GM19467 (cell line): ENCODE measurements around the gene SLC66A1.
"Not testable (repeated sequence)": the region's sequence is repeated elsewhere in the genome, so short reads cannot be mapped to it uniquely, and the experiment has no call there.

ENCODE experiments used
- ATAC-seq: cut with Tn5 transposase; IDR thresholded peaks from one replicate; pipeline ENCODE4 v1.9.1; 2021; ENCODE audit warnings: mild to moderate bottlenecking, moderate library complexity; ENCODE audit not compliant: unreplicated experiment

SLC66A1 gene

GRCh38 chr1:19304081-19304480 is 8.0 kb upstream of the SLC66A1 start:
- not testable (repeated sequence) for ATAC-seq

GRCh38 chr1:19305880-19306279 is 6.2 kb upstream of the SLC66A1 start:
- no peak for ATAC-seq

- no peak for ATAC-seq
Observed at GRCh38 chr1:19306941-19307340, 5.2 kb upstream of the SLC66A1 start.

- ATAC-seq, result no peak
Observed at GRCh38 chr1:19307794-19308508, 4.2 kb upstream of the SLC66A1 start.

- no peak for ATAC-seq
Observed at GRCh38 chr1:19308509-19308907, 3.6 kb upstream of the SLC66A1 start.

GRCh38 chr1:19309123-19309813 is 2.9 kb upstream of the SLC66A1 start:
- no peak for ATAC-seq

GRCh38 chr1:19310061-19310460 is 2.1 kb upstream of the SLC66A1 start:
- no peak for ATAC-seq

GRCh38 chr1:19310720-19311502 is 1.2 kb upstream of the SLC66A1 start:
- ATAC-seq, result no peak

- no peak for ATAC-seq
Observed at GRCh38 chr1:19311503-19311930, 609 bp upstream of the SLC66A1 start.

GRCh38 chr1:19312782-19313635 is 883 bp downstream of the SLC66A1 start:
- ATAC-seq, result peak; percentile 8

- no peak for ATAC-seq
Observed at GRCh38 chr1:19313636-19313959, 1.5 kb downstream of the SLC66A1 start.

GRCh38 chr1:19313961-19314882 is 2.1 kb downstream of the SLC66A1 start:
- ATAC-seq, result no peak

- ATAC-seq, result no peak
Observed at GRCh38 chr1:19315378-19316198, 3.5 kb downstream of the SLC66A1 start.

- no peak for ATAC-seq
Observed at GRCh38 chr1:19317126-19317910, 5.2 kb downstream of the SLC66A1 start.

- no peak for ATAC-seq
Observed at GRCh38 chr1:19319196-19319595, 7.1 kb downstream of the SLC66A1 start.

- ATAC-seq, result no peak
Observed at GRCh38 chr1:19321071-19321470, 8.9 kb downstream of the SLC66A1 start.

GRCh38 chr1:19322481-19322880 is 10.4 kb downstream of the SLC66A1 start:
- ATAC-seq, result no peak

GRCh38 chr1:19323987-19324664 is 12.0 kb downstream of the SLC66A1 start:
- no peak for ATAC-seq
